Fibroblast of skin of right biceps (primary cell): ENCODE results near the gene CFAP57.

Source experiments
- DNase-seq: peaks from one replicate; pipeline ENCODE4 v3.0.0-alpha.2; 2013

The CFAP57 gene

DNA sequence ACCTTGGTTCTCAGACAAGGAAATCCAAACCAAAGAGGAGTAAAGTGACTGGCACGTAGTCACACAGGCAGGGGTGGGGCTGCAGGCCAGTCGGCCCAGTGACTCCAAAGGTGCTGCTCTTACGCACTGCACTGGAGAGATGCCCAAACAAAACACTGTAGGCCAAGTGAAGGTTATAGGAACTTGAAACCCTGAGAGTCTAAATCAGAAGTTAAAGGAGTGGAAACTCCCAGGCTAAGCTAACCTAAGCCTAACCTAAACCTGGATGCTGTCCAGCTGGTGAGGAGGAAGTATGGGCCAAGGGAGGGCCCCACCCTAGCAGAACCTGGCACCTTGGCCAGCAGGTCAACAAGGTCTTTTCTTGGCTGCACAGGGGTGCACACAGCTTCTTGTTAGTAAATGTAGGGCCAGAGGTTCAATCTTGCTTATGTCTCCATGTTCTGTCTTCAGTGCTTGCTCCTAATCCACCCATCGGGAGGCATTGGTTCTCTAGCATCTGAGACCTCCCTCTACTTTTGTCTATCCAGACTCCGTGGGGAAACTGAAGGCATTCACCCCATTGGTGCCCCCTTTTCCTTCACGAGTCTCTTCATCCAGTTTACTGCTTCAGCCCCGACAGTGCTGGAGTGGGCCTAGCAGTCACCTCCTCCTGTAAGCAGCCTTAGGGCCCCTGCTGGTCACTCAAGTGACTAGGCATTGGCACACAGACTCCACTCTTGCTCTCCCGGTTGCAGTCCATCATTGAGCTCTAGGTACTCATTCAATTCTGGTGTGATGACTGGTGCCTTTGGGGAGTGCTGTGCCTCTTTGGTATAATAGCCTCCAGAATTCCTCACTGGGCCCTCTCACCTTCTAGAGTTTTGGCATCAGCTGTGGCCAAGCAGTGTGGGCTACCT, 84.8 kb downstream of the CFAP57 start:
- no peak for DNase-seq

DNA sequence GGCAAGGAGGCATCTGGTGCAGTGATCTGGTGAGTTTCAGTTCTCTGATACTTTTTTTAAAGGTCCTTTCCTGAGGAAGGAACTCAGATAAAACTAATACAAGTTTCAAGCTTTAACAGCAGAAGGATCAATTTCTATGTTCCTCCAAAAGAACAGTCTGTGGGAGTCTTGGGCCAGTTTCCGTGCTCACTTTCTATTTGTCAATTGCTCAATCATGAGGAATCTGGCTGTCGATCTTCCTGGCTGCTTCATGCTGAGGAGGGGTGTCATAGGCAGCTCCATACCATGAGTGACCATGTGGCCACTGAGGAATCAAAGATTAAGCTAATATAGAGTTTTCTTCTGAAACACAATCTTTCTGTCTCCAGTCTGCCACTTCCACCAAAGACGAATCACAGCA, 86.2 kb downstream of the CFAP57 start:
- DNase-seq: no peak

DNA sequence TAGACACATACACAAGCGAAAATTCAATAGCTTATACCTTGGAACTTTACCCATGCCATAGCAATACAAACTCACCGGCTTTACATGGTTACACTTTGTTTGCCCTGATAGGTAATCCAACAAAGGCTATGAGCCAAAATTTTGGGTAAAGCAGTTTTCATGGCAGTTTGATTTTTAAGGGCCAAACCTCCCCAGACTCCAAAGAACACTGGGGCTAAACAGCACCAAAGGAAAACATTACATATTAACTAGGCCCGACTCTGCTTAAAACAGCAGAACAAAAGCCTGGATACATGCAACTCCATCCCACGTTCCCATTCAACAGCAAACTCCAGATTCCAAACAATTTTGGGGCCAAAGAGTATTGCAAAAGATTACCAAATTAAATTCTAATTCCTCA, 93.3 kb downstream of the CFAP57 start:
- no peak for DNase-seq

DNA sequence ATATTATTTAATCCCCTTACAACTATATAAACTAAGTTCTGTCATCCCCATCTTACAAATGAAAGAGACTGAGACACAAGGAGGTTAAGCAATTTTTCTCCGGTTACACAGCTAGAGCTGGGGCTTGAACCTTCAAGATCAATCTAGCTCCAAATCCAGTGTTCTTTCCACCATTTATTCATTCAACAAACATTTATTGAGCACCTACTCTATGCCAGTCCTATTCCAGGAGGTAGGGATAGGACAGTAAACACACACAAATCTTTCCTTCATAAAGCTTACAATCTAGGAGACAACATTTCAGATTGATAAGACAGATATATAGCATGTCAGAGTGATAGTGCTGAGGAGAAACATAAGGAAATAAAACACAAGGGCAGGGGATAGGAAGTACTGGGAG, 94.8 kb downstream of the CFAP57 start:
- no peak for DNase-seq

DNA sequence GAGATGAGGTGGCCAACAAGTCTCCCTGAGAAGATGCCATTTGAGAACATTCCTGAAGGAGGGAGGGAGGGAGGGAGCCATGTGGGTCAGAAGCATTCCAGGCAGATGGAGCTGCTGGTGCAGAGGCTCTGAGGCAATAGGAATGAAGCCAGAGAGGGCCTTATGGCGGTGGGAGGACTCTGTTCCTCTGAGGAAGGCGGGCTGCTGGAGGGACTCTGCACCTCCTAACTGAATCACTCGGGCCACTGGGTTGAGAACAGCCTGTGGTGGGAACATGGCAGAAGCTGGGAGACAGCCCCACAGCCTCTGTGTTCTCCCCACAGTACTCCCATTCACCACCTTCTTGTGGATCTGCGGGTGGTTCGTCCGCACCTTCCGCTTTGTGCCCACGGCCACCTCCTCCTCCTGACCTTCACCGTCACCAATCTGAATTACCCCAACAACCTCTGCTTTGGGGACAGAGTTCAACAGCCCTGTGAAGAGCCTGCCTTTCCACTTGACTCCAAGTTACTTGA, 95.2 kb downstream of the CFAP57 start:
- DNase-seq: peak; percentile 71

DNA sequence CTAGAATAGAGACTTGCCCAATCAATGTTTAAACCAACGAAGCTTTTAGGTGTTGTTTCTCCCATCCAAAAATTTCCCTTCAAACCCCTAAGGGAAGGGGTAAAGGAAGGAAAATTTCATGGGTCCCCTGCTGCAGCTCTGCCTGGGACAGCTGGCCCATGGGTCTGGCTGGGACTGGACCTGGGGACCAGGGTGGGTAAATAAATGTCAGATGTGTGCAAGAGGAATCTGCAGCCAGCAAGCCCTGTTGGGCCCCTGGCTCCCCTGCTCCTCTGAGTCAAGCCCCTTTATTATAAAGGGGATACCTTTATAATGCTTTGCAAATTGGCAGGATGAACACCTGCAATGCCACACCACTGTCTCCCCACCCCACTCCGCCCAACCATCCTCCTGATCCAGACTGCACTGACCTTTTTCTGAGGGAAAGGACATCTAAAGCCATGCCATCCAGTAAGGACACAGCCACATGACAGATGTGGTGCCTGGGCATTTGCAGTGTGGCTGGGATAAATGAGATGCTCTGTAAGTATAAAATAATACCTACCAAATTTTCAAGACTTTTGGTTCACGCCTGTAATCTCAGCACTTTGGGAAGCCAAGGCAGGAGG, 95.8 kb downstream of the CFAP57 start:
- no peak for DNase-seq

DNA sequence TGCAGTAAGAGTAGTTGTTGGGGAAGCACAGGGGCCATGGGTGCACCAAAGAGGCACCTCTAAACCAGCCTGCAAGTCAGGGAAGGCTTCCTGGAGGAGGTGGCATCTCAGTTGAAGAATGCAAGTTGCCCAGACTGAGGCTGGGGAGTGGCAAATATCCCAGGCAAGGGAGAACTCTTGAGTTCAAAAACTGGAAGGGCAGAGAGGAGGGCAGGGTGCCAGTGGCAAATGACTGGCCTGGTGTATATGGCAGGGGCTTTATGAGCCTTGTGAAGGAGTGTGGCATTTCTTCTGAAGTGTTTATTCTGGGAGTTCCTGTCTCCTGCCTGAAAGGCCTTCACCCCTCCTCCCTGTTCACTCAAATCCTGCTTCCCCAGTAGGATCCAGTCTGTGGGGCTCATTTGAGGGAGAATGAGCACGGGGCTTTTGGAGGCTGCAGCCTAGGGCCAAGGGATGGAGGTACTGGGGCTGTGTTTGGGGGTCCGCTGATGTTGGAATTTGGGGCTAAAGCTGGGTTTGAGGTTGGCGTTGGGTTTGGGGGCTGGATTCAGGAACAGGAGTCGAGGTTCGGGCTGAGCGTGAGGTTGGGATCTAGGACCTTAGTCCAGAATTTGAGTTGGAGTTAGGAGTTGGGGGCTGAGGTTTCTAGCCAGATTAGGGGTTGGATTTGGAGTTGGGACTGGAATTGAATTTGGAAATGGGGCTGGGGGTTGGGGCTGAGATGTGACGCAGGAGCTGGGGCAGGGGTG, 97.7 kb downstream of the CFAP57 start, which contains the start of gene TMEM125:
TSS of gene TMEM125 (plus strand) at position 357 of the 749 bp plus-strand sequence. CDS start 2,740 bp downstream, outside the sequence.
- no peak for DNase-seq

DNA sequence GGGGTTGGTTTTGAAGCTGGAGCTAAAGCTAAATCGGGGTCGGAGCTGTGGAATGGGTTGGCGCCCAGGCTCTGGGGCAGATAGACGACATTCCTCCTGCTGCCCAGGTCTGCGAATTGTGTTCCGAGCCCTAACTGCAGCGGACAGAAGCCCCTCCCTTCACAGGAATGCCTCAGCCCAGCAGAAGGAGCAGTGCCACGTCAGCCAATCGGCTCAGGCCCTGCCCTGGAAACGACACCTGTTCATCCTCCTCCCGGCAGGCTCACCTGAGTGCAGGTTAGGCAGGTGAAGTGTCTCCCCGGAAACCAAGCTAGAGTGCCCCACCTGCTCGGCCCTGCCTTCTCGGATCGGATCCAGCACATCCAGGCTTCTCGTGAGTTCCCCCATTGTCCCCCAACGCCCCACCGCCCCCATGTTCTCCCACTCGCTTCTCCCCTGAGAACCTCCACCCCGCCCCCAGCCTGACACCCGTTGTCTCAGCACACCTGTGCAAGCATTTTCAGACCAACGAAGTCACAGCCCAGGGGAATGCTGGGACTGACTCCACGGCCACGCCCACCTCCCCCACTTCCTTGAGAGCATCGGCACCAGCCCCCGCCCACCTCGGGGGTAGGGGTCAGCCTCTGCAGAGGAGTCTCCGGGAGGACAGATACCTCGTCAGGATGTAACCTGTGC, 98.4 kb downstream of the CFAP57 start:
- DNase-seq: no peak

DNA sequence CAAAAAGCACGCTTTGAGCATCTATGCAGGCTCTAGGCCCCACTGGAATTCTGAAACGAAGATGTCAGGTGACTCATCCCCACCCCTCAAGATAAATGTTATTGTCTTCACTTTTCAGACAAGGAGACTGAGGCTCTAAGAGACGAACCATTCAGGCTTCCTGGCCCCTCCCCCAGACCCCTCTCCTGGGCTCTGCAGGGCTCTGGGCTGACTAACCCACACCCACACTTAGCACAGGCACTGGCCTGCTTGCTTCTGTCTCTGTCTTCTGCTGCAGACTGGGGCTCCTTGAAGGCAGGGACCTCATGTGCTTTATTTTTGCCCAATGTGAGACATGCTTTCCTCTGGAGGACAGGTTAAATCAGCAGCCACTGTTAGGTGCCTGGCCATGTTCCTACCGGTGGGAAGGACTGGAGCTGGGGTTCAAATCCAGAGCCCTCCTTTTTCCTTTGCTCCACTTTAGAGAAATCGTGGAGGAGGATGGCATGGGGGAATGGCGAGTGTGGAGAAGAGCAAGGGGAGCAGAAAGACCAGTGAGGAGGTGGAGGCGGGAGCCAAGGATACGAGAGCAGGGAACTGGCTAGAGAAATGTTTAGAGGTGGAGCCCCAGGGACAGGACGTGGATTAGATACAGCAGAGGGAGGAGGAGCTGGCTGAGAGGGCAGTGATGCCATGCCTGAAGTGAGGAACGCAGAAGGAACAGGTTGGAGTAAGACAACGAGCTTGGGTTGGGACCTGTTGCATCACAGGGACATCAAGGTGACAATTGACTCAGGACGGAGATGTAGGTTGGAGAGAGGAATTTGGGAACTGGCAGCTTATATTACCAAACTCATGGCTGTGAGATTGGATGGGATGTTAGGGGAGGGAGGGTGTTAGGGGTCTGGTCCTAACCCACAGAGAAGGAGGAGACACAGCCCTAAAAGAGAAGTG, 99.3 kb downstream of the CFAP57 start:
- DNase-seq: peak; percentile 48

DNA sequence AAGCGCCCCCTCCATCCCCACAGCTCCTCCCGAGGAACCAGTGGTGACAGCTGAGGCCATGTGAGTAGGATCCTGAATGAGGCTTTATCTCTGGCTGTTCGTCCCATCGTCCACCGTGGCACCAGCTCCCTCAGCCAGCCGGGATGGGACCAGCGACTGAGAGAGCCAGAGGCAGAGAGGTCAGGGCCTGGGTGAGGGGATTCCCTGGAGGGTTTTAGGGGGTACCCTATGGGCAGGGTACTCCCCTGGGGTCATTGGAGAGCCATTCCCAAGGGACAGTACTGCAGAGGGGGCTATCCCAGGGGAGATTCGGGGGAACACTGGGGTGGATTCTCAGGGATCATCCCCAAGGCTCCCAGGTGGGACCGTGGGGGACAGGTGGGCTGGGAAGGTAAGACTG, 100.0 kb downstream of the CFAP57 start:
- DNase-seq: no peak

DNA sequence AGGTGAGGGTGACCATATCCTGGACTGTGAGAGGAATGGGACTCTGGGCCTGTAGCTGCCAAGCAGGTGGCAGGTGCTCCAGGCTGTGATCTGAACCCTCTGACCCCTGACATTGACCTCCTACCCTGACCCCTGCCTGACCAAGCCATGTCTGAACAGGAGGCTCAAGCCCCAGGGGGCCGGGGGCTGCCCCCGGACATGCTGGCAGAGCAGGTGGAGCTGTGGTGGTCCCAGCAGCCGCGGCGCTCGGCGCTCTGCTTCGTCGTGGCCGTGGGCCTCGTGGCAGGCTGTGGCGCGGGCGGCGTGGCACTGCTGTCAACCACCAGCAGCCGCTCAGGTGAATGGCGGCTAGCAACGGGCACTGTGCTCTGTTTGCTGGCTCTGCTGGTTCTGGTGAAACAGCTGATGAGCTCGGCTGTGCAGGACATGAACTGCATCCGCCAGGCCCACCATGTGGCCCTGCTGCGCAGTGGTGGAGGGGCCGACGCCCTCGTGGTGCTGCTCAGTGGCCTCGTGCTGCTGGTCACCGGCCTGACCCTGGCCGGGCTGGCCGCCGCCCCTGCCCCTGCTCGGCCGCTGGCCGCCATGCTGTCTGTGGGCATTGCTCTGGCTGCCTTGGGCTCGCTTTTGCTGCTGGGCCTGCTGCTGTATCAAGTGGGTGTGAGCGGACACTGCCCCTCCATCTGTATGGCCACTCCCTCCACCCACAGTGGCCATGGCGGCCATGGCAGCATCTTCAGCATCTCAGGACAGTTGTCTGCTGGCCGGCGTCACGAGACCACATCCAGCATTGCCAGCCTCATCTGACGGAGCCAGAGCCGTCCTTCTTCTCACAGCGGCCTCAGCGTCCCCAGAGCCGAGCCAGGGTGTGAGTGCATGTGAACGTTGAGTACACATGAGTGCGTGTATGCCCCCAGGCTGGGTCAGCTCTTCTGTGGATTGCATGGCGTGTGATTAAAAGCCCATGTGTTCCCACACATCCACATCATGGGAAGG, 100.7 kb downstream of the CFAP57 start:
- no peak for DNase-seq

DNA sequence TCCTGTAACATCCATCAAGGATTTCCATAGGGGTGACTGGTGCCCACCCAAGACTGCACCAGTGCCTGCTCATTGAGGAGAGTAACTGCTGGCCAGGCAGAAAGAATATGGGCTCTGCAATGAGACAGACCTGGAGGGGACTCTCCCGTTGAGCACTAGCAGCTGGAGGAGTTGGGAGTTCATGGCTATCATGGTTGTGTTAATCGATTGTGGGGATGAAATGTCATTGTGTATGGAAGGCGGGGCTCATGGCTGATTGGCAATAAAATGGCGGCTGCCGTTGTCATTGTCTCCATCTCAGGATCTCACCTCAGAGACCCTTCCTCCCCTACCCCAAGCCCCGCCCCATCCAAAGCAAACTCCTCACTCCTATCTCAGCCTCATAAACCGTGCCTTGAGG, 101.6 kb downstream of the CFAP57 start:
- DNase-seq: no peak

DNA sequence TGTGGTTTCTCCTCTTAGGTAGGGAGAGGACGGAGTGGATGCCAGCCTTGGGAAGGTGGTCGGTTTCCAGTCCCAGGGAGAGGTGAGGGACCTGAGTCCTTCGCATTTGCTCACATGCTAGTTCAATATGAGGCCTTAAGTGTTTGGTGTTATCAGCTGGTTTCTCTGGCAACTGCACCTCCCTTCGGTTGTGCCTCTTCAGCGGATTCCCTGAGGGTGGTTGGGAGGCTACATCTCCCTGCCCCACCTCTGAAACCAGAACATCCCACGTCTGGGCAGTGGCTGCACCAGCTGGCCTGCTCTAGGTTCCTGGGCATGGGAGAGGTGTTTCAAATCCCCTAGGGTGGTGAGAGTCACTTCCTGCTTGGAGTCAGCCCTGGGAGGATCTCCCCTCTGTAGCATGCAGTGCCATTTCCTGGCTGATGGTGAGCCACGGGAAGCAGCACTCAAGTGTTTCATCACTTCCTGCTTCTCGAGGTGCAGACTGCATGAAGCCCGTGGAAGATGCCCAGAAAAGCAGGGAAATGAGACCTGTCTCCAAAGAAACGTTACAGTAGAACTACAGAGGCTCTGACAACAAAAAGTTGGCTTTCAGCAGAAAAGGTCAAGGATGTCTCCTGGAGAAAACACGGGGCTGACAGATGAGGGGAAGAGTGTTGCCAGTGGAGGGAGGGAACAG, 102.1 kb downstream of the CFAP57 start:
- peak; percentile 70 for DNase-seq

DNA sequence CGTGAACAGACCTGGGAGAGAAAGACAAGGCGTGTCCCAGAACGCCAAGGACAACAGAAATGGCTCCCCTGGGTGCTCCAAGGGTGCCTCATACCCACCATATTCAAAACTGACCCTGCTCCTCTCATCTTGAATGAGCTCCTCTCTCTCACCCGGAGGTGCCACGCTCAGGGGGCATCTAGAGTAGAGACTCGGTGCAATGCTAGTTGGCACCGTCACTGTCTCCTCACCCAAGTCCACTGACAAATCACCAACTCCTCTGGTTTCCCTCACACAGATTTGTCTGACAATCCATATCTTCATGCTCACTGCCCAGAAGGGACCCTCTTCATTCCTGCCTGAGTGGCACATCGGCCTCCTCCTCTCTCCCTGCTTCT, 102.7 kb downstream of the CFAP57 start:
- no peak for DNase-seq

DNA sequence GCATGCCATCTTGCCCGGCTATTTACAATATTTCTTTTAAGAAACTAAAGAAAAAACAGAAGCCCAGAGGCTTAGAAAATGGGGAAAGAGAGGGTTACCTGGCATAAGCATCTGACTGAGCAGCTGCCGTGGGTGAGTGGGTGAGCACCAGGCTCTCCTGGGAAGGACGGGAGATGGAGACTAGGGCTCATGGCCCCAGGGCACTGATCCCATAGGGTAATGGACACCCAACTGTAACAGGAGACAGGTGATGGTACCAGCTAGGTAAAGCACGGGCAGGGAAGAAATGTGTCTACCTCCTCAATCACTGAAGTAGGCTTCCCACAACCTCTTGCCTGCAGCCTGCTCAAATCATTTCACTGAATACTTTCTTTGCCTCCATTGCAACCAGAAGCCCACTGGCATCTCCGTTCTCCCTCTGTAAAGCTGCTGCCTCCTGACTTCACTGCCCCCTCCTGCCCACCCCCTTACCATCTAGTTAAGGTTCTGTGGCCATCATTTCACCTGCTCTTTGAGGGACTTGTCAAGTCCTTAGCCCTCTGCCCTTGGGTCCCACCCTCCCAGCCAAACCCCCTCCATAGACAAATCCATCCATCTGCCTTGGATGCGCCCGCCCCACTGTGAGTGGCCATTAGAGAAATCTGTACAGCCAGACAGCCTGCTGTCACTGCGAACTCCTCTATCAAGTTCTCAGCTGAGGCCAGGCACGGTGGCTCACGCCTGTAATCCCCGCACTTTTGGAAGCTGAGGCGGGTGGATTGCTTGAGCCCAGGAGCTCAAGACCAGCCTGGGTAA, 103.9 kb downstream of the CFAP57 start:
- DNase-seq: no peak

DNA sequence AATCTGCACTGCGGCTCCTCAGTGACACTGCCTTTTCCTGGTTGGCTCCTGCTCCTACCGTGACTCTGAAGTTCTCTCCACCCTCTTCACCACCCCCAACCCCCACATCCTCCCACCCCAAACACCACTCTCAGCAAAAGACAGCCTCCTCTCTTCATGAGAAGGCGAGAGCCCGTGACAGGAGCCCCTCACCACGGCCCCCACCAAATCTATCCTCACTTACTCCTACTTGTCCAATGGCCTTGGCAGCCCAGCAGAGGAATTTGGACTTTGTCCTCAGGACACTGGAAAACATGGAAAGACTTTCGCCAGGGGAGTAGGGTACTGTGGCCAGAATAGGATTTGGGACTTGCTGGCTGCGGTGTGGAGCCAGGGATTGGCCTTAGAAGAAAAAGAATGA, 104.5 kb downstream of the CFAP57 start:
- DNase-seq: no peak

DNA sequence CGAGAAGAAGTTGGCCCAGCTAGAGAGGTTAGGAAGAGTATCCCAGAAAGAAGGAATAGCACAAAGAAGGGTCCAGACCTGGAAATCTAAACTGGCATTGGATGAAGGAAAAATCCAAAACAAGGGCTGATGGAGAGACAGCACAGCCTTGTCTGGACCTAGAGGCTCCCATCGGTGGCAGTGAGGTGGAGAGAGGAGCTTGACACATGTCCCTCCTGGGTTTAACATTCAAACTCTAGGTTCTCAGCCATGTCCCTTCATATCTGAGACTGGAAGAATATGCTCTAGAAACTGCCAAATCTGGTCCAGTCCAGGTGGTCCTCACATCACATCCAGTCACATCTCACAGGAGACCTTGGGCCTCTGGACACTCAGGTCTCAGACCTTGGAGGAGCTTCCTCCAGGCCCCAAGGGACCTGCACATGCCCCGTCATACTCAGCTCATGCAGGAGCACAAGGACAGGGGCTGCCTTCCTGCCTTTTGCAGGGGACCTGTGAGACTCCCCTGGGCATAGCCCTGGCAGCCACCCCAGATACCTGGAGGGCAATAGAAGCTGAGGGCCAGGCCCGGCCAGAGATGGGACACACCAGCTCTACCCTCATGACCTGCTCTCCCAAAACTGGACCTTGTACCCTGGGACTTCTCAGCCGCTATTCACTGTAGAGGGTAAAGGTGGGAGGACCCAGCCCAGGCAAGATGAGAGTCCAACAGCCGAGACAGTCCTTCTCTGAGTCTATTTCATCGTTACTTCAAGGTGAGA, 105.2 kb downstream of the CFAP57 start:
- DNase-seq: no peak

DNA sequence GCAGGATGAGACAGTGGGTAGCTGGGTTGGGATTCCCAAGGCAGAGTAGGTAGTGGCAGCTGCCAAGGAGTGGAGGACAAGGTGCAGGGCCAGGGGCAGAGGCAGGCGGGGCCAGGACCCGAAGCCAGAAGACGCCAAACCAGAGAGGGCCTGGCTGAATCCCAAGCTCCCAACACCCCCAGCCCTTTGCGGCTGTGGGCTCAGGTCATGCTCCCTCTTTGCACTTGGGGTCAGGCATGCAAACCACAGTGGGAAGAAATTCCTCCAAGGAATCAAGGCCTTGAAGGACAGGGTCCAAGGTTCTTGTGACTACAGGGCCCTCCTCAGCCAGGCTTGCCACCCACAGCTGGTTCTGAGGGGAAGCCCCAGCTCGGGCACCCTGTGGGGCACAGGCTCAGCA, 107.0 kb downstream of the CFAP57 start:
- no peak for DNase-seq
